ENCODE measurements around the gene MRPL18.
"Not testable (repeated sequence)": the region's sequence is repeated elsewhere in the genome, so short reads cannot be mapped to it uniquely, and the experiment has no call there.

The MRPL18 gene
- total RNA-seq: 30.0 reads per million, percentile 56 among the genes with 10 or more reads in this experiment

DNA sequence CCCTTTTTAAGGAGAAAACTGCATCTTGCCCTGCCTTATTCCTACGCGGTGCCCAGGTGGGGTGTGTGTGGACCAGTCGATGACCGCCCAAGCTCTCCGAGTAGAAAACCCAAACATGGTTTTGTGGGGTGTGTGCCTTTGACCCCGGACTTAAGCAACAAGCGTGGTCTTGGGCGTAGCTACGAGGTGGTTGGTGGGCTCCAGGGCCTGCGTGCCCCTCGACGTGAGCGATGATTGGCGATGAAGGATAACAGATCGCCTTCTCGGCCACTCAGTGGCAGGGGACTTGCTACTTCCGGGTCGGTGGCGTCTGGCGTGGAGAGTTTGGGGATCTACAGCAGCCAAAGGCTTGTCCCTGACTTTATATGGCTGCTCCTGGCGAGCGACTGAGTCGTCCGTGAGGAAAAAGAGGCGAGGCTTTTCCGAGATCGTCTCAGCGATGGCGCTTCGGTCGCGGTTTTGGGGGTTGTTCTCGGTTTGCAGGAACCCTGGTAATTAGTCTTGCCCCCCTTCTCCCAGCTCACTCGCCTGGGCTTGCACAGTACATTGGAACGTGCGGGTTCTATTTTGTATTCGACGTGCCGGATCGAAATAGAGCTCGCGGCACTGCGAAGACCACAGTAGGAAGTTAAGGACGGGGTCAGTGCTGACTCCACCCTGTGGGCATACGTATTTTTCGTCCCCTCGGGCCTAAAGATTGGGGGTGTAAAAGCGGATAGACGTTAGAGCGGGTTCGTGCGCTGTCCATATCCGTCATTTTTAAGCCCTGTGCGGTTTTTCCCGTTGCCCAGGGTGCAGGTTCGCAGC lies at the start of gene MRPL18:
Gene MRPL18 (plus strand): TSS at position 319 of the 807 bp plus-strand sequence. CDS start 121 bp downstream, at position 440.
- peak; percentile 85 for DNase-seq

DNA sequence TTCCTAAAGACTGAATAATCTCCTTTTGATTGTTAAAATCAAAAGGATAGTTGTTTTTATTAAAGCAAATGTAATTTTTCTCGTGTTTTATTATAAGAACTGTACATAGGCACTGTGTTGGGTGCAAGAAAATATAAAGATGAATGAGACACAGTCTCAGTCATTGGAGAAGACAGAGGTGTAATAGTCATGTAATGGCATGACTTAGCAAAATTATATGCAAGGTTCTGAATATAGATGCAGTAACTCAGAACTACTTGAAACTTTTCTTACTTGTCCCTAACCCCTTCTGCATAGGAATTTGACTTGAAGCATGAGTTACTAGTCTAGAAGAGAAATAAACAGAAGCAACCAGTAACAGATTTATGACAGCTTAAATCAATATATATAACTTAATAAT lies 48.1 kb upstream of the MRPL18 start:
- no peak for DNase-seq

DNA sequence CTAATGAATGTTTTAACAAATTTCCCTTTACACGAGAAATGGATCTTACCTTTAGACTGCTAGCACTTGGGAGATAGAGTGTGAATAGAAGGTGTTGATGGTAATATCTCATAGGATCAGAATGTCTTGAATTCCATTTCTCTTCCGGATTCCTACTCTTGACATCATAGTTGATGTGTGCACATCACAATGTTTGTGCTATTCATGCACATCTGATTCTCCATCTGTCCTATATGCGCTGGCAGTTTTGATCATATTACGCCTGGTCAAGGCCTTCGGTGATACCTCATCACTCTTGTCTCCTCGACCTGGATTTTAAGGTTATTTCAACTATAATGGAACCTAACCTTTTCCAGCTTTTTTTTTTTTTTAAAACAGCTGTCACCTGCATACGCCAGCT lies 45.2 kb upstream of the MRPL18 start:
- DNase-seq: no peak

DNA sequence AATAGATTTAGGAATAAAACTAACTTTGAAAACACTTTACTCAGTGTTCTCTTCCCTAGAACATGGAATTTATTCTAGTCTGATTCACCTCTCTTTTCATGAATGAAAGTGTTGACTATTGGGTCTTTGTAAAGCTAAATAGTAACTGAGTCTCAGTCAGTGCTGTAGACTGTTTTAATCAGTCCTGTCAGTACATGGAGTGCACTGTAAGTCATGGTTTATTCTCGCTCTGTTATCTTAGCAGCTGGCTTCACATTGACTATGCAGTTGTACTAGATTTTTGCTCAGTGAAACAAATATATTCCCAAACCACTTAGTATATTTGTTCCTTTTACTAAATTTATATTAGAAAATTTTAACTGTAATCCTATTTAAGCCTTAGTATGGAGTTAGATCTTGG lies 43.5 kb upstream of the MRPL18 start:
- no peak for DNase-seq

DNA sequence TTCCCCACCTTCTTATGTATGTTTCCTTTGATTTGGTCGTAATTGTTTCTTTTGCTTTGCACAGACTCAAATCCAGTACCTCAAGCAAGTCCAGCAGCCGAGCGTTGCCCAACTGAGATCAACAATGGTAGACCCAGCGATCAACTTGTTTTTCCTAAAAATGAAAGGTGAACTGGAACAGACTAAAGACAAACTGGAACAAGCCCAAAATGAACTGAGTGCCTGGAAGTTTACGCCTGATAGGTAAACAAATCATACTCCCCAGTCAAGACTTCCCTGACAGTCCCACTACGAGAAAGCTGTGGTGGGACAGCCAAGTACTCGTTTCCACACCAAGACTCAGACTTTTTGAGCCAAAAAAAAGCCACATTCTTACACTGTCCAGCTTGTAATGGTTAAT lies 42.1 kb upstream of the MRPL18 start:
- DNase-seq: not testable (repeated sequence)

DNA sequence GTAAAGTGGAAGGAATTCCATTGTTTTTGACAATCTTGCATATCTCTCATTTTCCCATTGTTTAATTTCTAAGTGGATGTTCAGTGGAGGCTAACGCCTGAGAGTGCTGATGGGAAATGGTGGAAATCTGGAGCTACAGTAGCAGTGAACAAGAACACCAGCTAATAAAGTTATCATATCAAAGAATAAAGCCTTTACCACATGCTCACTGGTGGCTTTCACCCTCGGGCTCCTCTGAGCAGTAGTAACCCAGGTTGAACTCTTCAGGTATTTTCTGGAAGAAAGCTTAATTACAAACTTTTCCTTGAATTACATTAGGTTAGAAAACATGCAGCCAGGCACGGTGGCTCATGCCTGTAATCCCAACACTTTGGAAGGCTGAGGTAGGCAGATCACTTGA lies 38.8 kb upstream of the MRPL18 start:
- no peak for DNase-seq

DNA sequence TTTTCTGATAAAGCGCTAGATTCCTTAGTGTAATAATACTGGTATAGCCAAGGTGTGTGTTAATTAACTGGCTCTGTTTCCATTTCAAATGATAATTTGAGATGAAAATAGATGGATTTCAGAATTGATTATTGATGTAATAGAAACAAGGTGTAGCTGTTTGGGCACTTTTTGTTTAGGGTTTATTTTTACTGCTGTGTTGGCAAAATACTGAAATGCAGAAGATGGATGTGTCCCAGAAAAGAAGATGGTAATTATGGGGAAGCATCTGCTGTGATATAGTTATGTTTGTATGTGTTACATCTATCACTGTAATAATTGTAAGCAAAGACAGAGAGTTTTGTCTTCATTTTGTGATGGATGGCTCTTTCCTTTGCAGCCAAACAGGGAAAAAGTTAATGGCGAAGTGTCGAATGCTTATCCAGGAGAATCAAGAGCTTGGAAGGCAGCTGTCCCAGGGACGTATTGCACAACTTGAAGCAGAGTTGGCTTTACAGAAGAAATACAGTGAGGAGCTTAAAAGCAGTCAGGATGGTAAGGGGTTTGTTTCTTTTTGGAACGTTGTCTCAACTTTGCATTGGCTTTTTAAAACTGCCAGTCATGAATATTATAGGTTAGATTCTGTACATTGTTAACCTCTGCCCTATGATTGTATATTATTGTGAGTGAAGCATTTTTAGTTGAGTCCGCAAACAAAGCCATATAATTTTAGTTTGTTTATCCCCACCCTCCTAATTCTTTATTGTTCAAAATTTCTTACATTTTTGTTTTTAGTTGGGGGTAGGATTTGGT lies 37.0 kb upstream of the MRPL18 start:
- DNase-seq: no peak

DNA sequence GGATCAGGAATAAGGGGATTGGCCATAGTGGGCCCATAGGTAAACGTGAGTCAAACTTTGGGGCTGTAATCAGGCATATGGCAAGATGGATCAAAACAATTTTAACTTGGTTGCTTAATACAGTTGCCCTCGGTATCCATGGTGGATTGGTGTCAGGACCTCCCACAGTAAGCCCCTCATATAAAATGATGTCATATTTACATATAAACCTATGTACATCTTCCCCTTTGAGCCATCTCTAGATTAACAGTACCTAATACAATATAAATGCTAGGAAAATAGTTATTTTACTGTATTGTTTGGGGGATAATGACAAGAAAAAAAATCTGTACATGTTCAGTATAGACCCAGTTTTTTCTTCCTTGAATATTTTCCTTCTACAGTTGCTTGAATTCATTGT lies 35.9 kb upstream of the MRPL18 start:
- DNase-seq: no peak

DNA sequence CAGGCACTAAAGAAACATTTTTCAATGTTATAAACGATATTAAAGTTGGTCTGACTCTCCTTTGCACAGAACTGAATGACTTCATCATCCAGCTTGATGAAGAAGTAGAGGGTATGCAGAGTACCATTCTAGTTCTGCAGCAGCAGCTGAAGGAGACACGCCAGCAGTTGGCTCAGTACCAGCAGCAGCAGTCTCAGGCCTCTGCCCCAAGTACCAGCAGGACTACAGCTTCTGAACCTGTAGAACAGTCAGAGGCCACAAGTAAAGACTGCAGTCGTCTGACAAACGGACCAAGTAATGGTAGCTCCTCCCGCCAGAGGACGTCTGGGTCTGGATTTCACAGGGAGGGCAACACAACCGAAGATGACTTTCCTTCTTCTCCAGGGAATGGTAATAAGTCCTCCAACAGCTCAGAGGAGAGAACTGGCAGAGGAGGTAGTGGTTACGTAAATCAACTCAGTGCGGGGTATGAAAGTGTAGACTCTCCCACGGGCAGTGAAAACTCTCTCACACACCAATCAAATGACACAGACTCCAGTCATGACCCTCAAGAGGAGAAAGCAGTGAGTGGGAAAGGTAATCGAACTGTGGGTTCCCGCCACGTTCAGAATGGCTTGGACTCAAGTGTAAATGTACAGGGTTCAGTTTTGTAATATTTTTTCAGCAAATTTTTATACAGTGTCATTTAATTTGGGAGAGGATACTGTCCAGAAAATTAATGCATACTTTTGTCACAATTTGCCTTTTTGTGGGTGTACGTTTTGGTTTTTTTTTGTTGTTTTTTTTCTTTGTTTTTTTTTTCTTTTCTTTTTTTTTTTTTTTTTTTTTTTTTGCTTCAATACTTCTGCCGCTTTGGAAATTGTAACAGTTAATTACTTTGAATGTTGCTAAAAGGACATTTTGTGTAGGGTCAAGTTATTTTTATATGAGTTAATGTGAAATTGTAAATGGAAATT lies 35.0 kb upstream of the MRPL18 start:
- DNase-seq: no peak

DNA sequence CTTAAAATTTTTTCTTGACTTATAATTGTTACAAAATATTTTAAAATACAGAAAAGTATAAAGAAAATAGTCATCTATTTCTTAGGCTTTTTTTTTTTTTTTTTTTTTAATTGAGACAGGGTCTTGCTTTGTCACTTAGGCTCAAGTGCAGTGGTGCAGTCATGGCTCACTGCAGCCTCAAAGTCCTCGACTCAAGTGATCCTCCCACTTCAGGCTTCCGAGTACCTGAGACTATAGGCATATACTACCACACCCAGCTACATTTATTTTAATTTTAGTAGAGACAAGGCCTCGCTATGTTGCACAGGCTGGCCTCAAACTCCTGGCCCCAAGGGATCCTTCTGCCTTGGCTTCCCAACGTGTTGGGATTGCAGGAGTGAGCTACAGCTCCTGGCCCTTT lies 33.8 kb upstream of the MRPL18 start:
- no peak for DNase-seq

DNA sequence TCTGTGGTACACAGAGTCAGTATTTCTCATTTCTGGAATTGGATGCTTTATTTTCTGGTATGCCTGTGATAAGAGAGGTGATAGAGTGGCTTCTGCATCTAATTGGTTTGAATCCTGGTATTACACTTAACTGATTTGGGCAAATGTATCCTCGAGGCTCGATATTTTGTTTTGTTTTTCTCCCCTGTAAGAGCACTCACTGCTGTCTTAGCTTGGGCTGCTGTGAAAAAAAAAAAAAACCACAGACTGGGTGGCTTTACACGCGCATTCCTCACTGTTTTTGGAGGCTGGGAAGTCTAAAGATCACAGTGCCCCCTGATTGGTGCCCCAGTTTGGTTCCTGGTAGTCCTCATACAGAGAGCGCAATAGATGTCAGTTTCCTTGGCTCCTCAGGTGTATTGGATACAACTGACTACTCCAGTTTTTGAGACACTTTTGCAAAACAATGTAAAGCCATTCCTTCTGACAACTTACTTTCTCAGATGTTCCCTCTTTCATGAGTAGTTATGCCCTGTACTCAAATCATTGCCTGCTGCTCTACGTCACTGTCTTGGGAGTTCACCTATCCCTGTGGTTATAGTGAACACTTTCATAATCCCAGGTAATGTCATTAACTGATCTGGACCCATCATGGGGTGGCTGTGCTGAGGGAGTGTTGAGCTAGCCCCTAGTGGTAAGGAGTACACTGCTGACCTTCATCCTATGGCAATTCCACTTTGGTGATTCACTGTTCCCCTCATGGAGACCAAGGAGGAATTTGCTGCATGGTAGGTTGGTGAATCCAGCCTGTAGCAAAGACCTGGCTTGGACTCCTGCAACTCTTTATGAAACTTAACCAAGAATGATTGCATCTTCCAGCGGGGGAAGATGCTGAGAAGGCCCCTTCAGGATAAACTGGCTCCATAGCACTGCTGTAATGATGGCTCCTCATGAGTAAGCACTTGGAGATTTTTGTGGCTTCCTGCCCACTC lies 32.0 kb upstream of the MRPL18 start:
- DNase-seq: no peak

DNA sequence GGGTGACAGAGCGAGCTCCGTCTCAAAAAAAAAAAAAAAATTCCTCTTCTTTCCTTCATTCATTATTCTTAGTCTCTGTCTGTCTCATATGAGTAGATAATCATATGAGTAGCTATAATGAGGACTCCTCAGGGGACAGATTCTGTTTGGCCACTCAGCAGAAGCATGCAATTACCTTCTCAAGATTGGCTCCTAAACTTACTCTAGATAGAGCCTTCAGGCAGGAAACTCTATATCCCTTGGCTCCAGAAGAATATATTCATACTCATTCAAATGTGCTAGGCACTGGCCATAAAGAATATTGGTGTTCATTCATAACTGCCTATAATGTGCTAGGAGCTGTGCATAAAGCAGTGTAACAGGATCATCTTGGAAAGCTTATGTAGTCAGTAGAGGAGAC lies 30.6 kb upstream of the MRPL18 start:
- DNase-seq: no peak

DNA sequence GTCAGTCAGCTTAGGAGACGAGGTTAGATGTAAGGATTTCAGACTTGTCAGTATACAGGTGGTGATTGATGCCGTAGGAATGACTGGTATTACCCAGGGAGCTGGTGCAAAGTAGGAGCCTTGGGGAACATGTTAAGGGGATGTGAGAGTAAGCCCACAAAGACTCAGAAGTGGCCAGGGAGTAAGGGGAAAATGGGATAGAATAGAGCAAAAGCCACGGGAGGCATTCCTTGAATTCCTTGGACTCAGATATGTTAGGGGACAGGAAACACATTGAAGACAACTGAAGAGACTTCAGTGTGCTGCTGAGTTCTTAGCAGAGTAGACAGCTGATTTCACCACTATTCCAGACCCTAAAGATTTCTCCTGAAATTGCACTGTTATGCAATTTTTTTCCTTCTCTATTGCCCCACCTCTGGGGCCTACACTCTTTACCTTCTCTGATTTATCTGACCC lies 29.6 kb upstream of the MRPL18 start:
- no peak for DNase-seq

DNA sequence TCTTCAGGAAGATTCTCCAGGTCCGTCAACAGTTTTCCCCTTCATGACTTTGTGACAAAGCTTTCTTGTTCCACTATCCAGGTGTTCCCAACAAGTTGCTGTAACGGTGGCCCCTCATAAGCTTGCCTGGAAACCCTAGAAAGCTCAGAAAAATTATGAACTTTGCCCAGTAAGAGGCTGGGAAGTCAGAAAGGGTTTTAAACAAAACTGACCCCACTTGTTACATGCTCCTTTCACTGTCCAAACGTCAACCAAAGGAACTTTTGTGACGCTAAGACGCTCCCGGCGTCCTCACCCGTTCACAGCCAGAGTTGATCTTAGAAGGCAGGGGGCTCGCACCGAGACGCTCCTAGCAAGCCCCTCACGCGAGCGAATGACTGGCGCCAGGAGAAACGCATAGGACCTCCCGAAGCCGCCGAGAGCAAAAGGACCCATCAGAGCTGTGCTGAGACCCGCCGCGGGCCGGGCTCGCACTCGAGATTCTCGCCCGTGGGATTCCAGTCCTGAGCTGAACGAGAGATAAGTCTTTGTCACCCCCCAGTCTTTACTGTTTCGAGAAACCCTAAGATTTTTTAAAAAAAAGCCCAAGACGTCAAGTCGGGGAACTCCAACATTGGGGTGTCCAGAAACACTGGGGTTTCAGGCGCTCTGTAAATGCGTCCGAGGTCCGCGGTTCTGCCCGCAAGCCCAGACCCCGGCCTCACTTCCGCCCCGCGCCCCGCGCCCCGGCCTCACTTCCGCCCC lies 29.0 kb upstream of the MRPL18 start:
- DNase-seq: no peak

DNA sequence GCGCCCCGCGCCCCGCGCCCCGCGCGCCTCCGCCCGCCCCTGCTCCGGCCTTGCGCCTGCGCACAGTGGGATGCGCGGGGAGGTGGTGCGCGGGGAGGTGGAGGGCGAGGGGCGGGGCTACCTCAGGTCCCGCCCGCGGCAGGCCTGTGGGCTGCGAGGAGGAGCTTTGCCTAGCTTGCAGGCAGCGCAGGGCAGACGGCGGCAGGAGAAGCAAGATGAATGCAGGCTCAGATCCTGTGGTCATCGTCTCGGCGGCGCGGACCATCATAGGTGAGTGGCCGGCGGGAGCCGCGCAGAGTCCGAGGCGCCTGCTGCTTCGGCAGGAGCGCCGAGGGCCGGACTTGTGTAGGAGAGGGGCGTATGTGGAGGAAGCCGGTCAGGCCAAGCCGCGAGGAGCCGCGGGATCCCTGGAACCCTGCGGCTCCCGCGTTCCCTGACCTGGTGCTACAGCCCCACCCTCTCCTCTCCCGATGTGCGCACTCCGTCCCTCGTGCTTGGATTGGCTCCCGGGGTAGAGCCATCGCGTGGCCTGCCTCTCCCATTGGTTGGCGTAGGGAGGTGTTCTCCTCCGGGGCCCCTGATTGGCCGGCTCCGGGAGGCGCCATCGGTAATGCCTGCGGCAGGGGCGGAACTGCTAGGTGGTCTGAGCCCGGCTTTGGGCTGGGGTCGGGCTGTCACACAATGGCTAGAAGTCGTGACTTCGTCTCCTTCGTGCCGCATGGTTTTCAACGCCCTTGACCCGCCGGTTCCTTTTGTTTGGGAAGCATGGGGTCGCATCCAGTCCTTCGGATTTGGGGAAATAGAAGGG lies 28.2 kb upstream of the MRPL18 start, which contains the start of gene ACAT2:
Gene ACAT2 (plus strand): TSS at position 173 of the 808 bp plus-strand sequence. CDS start 43 bp downstream, at position 216.
- peak; percentile 91 for DNase-seq

DNA sequence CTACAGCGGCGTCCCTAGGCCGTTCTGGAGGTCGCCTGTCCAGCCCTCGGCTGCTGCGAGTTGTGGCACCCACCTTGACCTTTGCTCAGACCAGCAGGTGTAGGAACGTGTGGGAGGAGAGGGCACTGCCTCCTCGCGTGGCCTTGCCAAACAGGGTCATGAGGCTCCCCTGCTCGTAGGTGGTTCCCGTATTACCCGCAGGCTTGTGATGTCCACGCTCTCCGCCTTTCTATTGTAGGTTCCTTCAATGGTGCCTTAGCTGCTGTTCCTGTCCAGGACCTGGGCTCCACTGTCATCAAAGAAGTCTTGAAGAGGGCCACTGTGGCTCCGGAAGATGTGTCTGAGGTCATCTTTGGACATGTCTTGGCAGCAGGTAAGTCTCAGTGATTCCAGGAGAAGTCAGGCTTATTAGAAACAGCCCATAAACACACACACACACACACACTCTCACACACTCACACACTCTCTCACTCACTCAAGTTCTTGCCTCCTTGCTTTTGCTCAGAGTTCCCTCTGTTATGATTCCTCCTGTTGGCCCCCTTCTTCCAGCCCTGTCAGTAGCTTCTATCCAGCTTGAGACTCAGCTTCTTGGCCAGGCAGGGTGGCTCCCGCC lies 27.5 kb upstream of the MRPL18 start:
- no peak for DNase-seq

DNA sequence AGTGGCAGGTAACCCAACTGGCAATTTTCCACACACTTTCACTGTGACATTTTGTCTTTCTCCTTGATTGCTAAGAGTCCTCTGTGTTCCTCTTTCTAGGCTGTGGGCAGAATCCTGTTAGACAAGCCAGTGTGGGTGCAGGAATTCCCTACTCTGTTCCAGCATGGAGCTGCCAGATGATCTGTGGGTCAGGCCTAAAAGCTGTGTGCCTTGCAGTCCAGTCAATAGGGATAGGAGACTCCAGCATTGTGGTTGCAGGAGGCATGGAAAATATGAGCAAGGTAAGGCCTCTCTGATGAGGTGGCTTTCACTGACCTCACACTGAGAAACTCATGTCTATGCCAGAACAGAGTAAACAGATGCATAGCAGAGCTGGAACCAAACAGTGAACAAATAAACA lies 23.4 kb upstream of the MRPL18 start:
- no peak for DNase-seq

DNA sequence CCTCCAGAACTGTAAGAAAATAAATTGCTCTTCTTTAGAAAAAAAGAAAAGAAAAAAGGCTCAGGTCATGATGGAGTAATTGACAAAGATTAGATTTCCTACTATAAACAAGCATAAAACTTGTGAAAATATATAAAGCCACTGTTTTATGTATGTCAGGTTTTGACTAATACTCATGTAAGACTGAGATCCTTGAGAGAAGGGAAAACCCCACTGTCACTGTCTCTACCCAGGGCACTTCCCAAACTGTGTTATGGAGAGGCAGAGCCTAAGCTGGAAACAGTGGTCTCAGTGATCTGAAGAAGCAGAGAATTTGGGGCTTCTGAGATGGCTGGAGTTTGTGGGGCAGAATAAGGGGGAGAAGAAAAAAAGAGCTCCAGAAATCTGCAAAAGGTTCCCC lies 20.8 kb upstream of the MRPL18 start:
- DNase-seq: no peak

DNA sequence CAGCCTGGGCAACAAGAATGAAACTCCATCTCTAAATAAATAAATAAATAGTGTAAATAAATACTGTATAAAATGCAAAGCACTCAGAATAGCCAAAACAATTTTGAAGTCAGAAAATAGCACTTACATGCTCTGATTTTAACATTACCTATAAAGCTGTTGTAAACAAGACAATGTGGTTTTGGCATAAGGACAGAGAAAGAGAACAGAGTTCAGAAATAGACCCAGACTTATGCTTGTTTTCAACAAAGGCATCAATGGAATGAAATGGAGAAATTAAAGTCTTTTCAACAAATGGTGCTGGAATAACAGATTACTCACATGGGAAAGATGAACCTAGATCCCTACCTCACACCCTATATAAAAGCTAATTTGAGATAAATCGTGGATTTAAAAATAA lies 18.1 kb upstream of the MRPL18 start:
- DNase-seq: no peak

Data from effector CD4-positive, alpha-beta T cell (primary cell).